HL-60 (cell line): Measurements from ENCODE around the gene ADD1.

Source experiments
- DNase-seq, 2 experiments: peaks; one replicate each; pipeline ENCODE4 v3.0.0-alpha.2; 2010 to 2020; ENCODE audit warnings: low read depth in 1 of 2, low spot score in 1 of 2
- H3K27ac ChIP-seq: fragments of 250-450 bp; sonication (Bioruptor Pico); replicated peaks from 2 replicates; pipeline ENCODE4 v1.5.1; 2020; ENCODE audit warnings: mild to moderate bottlenecking, moderate library complexity
- H3K27me3 ChIP-seq: fragments of 250-450 bp; sonication (Bioruptor Pico); 2 replicates; pipeline ENCODE4 v1.5.1; 2021; ENCODE audit warnings: mild to moderate bottlenecking, moderate library complexity; ENCODE audit not compliant: insufficient read depth, poor library complexity, severe bottlenecking
- H3K4me3 ChIP-seq: replicated peaks from 2 replicates; pipeline ENCODE4 v1.5.1; 2011; ENCODE audit warnings: mild to moderate bottlenecking, control low read depth, low read length; ENCODE audit not compliant: insufficient read depth
- GABPA ChIP-seq: IDR thresholded peaks from 2 replicates; pipeline ENCODE4 v1.6.1; 2012; ENCODE audit warnings: low read depth
- POLR2AphosphoS5 ChIP-seq: IDR thresholded peaks from 2 replicates; pipeline ENCODE4 v1.6.1; 2012; ENCODE audit warnings: low read depth
- SPI1 ChIP-seq: IDR thresholded peaks from 2 replicates; pipeline ENCODE4 v1.6.1; 2012; ENCODE audit warnings: low read depth, mild to moderate bottlenecking, borderline replicate concordance
- TF ChIP-seq, protein P1 (sequence below): IDR thresholded peaks from 2 replicates; pipeline ENCODE4 v1.6.1; 2012; ENCODE audit warnings: low read depth; ENCODE audit not compliant: insufficient replicate concordance
- TF ChIP-seq, protein P2 (sequence below): IDR thresholded peaks from one replicate; pipeline ENCODE4 v1.5.1; 2011; ENCODE audit warnings: low read length, control low read depth, inconsistent platforms; ENCODE audit not compliant: insufficient read depth

ADD1 gene

DNA sequence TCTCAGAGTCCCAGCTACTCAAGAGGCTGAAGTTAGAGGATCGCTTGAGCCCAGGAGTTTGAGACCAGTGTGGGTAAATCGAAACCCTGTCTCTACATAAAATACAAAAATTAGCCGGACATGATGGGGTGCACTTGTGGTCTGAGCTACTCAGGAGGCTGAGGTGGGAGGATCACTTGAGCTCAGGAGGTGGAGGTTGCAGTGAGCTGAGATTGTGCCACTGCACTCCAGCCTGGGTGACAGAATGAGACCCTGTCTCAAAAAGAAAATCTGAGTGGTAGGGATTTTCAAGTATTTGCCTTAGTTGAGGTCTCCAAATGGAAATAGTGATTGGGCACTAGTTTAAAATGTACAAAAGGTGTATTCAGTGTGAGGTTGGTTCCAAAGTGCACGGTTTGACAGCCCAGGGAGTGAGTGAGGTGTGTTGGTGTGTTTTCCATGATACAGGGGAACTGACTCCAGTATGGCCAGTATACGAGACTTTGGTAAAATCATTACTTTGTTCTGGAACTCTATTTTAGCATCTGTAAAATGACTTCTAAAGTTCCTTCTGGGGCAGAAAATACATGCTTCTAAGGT lies 13.8 kb downstream of the ADD1 start:
- Histone ChIP-seq H3K27me3 (no peaks in the 10 kb centered on the region), H3K27ac (no peak overlapping the region), H3K4me3 (no peak overlapping the region)
- no peak for DNase-seq
- TF ChIP-seq GABPA = no peak
- TF ChIP-seq, protein P1, sequence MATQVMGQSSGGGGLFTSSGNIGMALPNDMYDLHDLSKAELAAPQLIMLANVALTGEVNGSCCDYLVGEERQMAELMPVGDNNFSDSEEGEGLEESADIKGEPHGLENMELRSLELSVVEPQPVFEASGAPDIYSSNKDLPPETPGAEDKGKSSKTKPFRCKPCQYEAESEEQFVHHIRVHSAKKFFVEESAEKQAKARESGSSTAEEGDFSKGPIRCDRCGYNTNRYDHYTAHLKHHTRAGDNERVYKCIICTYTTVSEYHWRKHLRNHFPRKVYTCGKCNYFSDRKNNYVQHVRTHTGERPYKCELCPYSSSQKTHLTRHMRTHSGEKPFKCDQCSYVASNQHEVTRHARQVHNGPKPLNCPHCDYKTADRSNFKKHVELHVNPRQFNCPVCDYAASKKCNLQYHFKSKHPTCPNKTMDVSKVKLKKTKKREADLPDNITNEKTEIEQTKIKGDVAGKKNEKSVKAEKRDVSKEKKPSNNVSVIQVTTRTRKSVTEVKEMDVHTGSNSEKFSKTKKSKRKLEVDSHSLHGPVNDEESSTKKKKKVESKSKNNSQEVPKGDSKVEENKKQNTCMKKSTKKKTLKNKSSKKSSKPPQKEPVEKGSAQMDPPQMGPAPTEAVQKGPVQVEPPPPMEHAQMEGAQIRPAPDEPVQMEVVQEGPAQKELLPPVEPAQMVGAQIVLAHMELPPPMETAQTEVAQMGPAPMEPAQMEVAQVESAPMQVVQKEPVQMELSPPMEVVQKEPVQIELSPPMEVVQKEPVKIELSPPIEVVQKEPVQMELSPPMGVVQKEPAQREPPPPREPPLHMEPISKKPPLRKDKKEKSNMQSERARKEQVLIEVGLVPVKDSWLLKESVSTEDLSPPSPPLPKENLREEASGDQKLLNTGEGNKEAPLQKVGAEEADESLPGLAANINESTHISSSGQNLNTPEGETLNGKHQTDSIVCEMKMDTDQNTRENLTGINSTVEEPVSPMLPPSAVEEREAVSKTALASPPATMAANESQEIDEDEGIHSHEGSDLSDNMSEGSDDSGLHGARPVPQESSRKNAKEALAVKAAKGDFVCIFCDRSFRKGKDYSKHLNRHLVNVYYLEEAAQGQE = no peak
- no peak for TF ChIP-seq POLR2AphosphoS5
- TF ChIP-seq, protein P2, sequence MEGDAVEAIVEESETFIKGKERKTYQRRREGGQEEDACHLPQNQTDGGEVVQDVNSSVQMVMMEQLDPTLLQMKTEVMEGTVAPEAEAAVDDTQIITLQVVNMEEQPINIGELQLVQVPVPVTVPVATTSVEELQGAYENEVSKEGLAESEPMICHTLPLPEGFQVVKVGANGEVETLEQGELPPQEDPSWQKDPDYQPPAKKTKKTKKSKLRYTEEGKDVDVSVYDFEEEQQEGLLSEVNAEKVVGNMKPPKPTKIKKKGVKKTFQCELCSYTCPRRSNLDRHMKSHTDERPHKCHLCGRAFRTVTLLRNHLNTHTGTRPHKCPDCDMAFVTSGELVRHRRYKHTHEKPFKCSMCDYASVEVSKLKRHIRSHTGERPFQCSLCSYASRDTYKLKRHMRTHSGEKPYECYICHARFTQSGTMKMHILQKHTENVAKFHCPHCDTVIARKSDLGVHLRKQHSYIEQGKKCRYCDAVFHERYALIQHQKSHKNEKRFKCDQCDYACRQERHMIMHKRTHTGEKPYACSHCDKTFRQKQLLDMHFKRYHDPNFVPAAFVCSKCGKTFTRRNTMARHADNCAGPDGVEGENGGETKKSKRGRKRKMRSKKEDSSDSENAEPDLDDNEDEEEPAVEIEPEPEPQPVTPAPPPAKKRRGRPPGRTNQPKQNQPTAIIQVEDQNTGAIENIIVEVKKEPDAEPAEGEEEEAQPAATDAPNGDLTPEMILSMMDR = no peak

DNA sequence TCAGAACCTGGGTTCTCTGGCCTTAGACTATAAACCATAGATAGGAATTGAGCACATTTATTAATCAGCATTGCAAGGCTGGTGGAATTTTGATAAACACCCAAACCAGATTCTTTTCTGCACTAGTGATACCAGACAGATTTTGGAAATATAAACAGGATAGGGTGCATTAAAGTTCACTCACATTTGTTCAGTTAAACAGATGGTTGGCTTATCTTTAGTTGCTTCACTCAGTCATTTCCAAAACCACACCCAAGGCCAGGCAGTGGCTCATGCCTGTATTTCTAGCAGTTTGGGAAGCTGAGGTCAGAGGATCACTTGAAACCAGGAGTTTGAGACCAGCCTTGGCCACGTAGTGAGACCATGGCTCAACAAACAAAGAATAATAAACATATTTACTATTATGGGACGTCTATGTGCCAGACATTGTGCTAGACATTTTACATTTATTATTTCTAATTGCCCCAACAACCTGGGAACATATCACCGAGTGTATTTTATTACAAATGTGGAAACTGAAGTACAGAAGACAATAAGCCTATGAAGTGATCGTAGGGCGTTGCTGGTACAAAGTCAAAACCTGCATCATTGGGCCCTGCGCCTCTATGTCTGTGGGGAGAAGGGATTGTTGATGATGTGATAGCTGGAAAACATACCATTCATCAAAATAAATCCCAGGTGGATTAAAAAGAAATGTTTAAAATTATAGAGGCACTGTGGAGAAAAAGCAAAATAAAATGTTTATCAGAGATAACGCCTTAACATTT lies 15.0 kb downstream of the ADD1 start:
- Histone ChIP-seq H3K27ac (peak overlapping the region; percentile 4; the same call in 1 of the 2 replicates), H3K4me3 (no peak overlapping the region), H3K27me3 (no peaks in the 10 kb centered on the region)
- DNase-seq = peak in 1 of 2 experiments; percentile 57
- TF ChIP-seq, protein P2 = no peak
- TF ChIP-seq GABPA (no peak), POLR2AphosphoS5 (no peak), SPI1 (no peak)
- TF ChIP-seq, protein P1 = no peak

DNA sequence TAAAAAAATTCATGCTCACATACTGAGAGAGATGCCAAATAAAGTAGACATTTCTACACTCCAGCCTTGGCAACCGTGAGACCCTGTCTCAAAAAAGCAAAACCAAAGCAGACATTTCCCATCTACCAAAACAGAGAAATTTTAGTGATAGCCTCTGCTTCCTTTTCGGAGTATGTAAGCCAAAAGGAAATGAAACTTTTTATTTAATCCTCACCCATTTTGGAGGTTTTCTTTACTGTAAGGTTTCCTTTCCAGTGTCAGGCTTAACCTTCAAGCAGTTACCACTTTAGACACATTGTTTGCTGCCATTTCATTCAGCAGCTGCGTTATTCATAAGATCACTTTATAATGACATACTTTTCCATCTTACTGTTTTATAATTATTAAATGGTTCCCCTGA lies 15.9 kb downstream of the ADD1 start:
- Histone ChIP-seq H3K27me3 (no peaks in the 10 kb centered on the region), H3K4me3 (no peak overlapping the region), H3K27ac (peak overlapping the region; percentile 25)
- DNase-seq = no peak
- TF ChIP-seq POLR2AphosphoS5 (no peak), SPI1 (no peak), GABPA (no peak)
- TF ChIP-seq, protein P1 = no peak
- TF ChIP-seq, protein P2 = no peak
